Measurements from ENCODE around the gene ROR1.

Gene ROR1

GRCh38 chr1:64038965-64039364, 265.1 kb downstream of the ROR1 start:
- no peak for DNase-seq

GRCh38 chr1:64039390-64039926, 265.6 kb downstream of the ROR1 start:
- DNase-seq: no peak

GRCh38 chr1:64041371-64042131, 267.7 kb downstream of the ROR1 start:
- DNase-seq: no peak

DNA sequence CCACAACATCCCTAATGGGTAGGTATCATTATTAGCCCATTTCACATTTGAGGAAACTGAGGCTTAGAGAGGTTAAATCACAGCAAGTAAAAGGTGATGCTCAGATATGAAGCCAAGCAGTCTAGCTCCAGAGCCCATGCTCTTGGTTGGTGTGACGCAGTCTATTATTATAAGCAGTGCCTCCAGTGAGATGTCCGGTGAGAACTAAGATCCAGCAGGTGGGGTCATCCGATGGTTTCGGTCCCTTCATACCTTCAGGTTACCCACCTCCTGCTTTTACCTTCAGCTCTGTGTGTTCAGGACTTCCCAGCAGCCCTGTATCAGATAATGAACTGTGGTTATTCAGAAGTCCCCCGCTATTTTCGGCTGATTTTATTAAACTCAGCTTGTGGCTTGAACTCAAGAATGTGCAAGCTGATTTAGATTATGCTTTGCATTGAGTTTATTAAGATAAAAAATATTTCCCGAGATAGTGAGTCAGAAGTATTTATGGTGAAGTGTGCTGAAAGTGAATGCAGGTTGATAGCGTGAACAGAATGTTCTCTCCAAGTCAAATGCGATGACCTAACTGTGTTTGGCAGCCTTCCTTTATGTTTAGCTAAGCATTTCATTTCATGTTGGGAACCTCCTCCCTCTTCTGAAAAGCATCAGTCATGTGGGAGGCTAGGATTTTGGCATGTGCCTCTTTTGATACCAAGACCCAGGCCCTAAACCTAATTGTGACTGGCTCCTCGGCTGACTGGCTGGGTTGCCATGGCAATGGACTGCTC, 268.7 kb downstream of the ROR1 start:
- DNase-seq: no peak

- DNase-seq: no peak
These were observed 269.5 kb downstream of the ROR1 start for GRCh38 chr1:64043288-64043687.

DNA sequence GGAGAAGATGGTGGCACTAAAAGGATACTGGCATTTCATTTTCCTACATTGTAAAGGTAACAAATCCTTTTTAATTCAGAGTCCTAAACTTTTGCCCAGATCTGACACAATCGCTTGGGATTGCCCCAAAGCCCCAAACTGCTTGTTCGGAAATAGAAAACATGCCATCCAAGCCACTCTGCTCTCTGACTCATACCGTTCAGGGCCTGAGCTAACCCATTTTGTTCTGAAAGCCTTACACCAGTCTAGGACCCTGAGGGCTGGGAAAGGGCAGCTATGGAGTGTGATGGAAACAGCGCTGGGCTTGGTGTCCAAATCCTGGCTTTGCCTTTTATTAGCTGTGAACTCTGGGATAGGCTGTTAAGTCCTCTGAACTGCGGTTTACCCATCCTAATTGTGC, 270.2 kb downstream of the ROR1 start:
- DNase-seq: no peak

- DNase-seq: no peak
These were observed 272.4 kb downstream of the ROR1 start for GRCh38 chr1:64046243-64046642.

DNA sequence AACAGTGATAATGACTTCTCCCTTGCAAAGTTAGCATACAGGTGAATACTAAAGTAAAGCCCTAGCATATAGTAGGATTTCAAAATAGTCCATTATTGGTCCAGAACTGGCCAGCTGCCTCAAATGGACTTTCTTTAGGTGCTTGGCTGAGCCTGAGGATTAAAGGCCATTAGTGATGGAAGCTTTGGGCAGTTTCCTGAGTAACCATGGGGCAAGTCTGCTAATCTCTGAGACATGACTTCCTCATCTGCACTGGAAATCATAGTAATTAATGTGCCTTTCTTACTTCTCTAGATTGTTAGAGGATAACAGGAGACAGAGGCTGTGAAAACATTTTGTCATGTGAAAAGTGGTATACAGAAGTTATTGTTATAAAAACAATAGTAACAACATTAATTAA, 273.1 kb downstream of the ROR1 start:
- no peak for DNase-seq

- DNase-seq: no peak
These were observed 273.8 kb downstream of the ROR1 start for GRCh38 chr1:64047549-64047996.

DNA sequence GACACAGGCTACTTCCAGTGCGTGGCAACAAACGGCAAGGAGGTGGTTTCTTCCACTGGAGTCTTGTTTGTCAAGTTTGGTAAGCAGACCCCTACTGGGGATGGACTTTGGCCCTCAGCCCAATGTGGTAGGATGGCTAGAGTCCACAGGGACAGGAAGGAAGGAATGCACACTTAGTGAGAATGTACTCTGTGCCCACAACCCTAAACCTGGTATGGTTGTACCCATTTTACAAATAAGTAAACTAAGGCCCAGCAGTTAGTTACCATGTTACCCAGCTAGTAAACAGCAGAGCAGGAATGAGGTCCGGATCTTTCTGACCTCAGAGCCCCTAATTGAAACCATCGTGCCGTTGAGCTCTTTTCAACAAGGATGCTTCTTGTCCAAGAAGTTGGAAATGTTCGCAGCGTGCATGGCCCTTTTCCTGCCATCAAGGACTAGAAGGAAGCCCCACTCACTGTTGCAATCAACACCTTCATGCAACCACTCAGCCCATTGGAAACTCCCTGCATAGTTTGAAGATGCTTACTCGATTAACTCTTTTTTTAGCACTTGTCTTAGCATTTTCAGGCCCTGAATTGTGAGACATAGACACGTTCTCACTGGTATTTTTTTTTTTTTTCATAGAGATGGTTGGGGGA, 276.2 kb downstream of the ROR1 start:
- no peak for DNase-seq

- DNase-seq: no peak
These were observed 276.8 kb downstream of the ROR1 start for GRCh38 chr1:64050601-64051000.

GRCh38 chr1:64051796-64052195, 278.0 kb downstream of the ROR1 start:
- no peak for DNase-seq

GRCh38 chr1:64052777-64053176, 279.0 kb downstream of the ROR1 start:
- DNase-seq: no peak

DNA sequence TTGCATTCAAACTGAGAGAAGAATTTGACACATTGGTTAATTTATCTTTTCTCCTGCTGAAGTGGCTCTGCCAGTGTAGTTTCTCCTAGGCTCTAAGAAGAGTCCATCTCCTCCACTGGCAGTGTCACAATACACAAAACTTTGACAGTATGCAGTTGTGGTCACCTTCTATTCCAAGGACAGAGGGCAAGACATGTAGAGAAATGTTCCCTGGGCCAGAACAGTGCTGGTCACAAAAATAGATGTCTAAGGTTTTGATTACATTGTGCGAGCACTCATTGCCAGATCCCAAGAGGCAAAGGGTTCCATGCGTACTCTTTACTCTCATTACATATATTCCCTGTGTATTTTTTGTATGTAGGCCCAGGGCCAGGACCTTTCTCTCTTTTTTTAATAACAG, 281.5 kb downstream of the ROR1 start:
- DNase-seq: no peak

- DNase-seq: no peak
These were observed 285.7 kb downstream of the ROR1 start for GRCh38 chr1:64059556-64059955.

DNA sequence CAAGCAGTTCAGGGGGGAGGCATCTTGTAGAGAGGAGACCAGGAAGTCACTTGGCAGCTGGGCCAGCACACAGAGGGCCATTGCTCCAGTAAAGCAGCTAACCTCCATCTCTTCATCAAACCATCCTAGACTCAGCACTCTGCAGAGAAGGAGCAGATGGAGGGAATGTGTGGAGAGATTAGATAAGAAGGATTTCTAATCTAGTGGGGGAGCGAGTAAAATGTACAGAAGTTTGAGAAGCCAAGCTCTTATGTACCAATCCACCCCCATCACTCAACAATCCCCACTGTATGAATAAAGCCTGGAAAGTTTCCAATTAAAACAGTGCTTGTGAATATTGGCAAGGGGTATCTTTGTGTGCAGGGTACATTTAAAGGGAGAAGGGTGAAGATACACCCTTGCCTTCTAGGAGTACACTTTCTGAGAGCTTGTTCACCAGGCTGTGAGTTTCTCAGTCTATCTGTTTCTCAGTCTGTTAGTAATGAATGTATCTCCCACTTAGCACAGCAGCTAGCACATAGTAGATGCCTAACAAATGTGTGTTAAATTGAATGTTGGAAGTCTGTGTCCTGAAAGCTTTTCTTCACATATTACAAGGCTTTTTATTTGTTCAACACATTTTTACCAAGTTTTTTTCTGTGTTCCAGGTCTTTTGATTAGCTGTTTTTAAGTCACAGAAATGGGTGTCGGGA, 286.9 kb downstream of the ROR1 start:
- DNase-seq: no peak

DNA sequence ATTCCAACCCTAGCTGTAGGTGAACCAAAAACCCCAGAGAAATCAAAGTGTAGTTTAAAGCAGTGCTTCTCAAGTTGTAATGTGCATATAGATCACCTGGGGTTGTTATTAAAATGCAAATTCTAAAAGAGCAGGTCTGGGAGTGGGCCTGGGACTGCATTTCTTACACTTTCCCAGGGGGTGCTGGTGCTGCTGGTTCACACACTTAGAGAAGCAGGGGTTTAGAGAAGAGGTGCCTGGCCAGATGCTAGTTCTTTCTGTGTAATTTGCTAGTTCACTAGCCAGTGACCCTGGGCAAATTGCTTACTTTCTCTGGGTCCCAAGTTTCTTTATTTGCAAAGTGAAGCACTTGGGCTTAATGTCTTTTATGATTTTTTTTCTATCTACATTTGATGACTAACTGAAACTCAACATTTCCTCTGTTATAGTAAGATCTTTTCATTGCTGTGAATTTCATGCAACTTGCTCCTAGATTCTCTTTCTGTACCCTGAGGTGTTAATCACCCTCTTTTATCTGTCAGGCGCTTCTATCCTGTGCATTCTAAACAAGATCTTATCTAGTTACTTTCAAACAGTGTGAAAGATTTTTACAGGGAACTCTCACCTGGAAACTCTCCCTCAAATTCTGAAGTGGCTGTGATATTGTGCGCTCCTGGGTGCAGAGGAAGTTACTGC, 287.8 kb downstream of the ROR1 start:
- no peak for DNase-seq

DNA sequence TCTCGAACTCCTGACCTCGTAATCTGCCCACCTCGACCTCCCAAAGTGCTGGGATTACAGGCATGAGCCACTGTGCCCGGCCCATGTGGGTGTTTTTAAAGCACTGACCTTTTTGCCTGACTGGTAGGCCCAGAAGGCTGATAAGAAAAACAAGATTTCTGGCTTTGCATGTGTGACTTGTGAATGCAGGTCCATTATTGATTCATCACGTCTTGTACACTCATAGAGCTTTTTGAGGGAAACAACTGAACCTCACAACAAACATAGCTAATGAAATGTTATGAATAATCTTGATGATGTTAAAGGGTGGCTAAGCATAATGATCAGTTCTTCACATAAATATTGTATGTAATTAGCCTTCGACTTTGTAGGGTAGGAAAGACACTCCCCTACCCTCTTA, 288.7 kb downstream of the ROR1 start:
- DNase-seq: no peak

GRCh38 chr1:64062941-64063581, 289.2 kb downstream of the ROR1 start:
- no peak for DNase-seq

GRCh38 chr1:64065571-64065970, 291.8 kb downstream of the ROR1 start:
- DNase-seq: no peak

DNA sequence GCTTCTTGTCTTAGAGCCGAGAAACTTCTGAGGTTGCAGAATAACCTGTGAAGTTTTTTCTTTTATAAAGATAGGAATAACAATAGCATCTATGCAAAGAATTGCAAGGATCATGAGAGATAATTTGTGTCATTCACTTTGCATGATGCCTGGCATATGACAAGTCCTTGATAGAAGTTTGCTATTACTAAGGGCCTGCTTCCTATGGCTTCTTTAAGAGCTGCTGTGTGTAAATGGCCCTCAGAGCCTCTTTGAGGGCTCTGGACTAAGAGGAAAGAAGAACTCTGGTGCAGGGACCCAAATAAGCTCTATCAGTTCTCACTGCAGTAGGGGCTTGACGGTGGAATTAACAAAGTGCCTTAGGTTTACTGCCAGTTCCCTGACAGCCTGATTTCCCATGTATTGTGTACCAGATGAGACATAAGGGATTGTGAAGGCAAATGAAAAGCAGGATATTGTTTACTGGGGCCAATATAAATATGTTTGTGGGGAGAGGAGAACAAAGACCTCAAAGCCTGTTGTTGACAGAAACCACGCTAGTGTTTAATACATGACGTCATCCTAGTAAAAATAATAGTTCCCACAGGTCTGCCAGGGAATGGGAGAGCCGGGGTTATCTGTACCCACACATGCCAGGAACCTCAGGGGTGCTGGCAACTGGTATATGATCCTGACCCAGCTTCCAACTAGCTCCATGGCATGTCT, 298.4 kb downstream of the ROR1 start:
- DNase-seq: no peak

Measured in NCI-H2171 (cell line).